VCaP (cell line): Measurements from ENCODE around the gene NABP1.

Experiments
- H3K27ac ChIP-seq: fragments of 450-650 bp; 2 replicates; pipeline ENCODE4 v1.5.1; 2017
- TF ChIP-seq, protein P1 (sequence below): fragments of 450-650 bp; conservative IDR thresholded peaks from 2 replicates; pipeline ENCODE4 v1.5.1; 2017; ENCODE audit warnings: mild to moderate bottlenecking, moderate library complexity

The NABP1 gene

DNA sequence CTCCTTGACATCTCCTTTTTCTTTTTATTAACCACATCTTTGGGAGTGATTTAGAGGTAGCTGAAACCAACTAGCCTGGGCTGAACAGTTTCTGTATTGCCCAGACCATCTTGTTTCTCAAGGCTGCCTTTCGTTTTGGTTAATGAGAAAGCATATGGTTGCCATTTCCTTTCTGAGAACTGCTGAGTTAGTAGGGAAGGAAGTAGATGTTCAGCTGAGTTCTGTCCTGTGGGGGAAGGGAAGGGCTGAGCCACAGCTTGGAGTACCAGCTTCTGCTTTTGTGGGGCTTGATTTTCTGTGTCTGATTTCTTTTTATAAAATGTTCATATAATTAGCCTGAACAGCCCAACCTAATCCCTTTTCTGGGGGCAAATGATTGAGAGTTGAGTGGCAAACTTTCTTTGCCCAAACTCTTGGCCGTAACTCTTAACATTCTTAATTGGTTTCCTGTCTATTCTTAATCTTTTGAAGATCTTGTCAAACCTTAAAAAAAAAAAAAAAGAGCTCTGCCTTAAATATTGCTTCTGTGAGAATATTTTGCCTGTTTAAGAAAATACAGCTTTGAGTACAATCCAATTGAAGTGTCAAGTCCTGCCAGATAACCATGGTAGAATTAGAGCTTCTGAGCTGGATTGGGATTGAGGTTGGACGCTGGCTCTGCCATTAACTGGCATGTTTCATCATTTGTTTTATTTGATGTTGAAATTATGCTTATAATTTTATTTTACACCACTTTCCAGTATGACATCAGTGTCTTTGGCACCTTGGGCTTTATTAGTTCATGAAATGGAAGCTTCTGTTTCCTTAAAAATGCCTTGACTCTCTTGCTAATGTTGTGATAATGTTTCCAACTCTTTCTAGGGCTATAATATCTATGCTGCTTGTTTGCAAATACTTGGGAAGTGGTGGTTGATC is 1.9 kb upstream of the NABP1 start:
- no peak overlapping the region for H3K27ac ChIP-seq
- TF ChIP-seq, protein P1, sequence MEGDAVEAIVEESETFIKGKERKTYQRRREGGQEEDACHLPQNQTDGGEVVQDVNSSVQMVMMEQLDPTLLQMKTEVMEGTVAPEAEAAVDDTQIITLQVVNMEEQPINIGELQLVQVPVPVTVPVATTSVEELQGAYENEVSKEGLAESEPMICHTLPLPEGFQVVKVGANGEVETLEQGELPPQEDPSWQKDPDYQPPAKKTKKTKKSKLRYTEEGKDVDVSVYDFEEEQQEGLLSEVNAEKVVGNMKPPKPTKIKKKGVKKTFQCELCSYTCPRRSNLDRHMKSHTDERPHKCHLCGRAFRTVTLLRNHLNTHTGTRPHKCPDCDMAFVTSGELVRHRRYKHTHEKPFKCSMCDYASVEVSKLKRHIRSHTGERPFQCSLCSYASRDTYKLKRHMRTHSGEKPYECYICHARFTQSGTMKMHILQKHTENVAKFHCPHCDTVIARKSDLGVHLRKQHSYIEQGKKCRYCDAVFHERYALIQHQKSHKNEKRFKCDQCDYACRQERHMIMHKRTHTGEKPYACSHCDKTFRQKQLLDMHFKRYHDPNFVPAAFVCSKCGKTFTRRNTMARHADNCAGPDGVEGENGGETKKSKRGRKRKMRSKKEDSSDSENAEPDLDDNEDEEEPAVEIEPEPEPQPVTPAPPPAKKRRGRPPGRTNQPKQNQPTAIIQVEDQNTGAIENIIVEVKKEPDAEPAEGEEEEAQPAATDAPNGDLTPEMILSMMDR, result no peak

DNA sequence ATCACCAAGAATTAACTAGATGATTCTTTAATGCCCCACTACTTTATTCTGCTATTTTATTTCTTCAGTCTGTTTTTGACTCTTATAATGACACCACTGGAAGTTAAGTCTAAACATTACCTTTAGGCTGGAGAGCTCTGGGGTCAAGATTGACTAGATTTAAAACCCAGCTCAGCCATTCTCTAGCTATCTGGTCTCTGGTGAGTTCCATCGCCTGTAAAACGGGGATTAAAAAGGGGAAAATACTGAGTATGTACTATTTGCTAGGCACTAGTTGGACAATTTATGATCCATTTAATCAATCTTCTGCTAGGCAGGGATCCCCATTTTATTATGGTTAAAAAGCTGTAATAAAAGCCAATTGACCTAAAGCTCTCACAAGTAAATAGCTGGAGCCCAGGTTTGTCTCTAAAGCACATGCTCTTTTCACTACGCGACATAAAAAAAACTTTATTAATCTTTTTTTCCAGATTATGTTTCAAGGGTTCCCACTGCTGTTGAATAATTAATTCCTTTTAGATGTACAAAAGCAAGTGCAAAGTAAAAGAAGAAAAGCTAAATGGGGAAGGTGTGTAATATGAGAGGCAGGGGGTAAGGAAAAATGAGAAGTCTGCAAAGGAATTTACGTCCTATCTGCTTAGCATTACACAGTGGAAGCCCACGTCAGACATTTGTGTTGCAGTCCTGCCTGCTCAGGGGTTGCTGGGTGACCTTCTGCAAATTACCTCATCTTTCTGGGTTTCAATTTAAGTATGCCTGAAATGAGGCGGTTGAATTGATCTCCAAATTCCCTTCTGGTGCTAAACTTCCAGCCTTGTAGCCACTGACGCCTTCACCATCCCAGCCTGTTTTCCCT is 918 bp upstream of the NABP1 start:
- H3K27ac ChIP-seq, result peak overlapping the region; percentile 72; the same call in 1 of the 2 replicates
- TF ChIP-seq, protein P1, result no peak

- TF ChIP-seq, protein P1, result no peak
- H3K27ac ChIP-seq, result peak overlapping the region; percentile 72
Measured at GRCh38 chr2:191678437-191679100, 633 bp downstream of the NABP1 start.

DNA sequence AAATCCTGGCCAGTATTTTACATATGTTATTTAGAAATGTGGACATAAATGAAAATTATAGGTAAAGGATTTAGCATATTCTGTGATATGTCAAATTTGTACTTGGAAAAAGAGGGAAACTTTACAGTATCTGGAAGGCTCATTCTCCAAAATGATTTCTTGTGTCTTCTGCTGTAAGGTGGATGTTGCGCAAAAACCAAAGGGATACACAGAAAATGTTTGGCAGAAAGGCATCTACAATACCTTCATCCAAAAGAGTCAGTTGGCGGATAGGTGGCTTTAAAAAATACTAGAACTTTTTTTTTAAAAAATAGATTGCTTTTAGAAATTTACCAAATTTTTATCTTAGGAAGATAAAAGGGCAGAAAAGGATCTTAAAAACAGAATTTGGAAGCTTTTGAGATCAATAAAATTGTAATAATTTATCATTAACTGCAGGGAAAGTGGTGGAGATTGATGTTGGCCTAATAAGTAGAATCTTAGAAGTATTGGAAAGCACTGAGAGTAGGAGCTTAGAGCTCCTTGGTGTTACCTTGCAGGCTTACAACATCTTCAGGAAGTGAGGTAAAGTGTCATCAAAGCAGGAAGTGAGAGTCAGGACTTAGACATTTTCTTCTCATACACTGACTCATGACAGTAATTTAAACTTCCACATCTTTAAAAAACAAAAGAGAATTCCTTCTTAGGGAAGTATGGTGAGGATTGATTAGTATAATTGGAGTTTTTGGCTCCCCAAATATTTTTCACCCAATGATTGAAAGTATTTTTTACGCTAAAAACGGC is 2.1 kb downstream of the NABP1 start:
- TF ChIP-seq, protein P1, result no peak
- H3K27ac ChIP-seq, result no peak overlapping the region

DNA sequence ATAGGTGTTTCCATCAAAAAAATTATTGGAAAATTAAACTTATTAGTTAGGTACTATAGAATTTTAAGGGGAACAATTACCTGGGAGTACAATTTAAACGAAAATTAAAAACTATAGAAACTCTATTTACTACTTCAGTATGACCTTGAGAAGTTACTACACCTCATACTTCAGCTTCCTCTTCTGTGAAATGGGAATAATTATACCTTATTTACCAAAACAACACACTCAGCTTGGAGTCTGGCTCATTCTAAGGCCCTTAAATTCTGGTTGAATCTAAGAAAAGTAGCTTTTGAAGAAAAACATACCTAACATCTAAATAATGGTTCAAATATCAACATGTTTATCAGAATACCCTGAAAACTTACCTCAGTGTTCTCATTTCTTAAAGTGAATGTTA is 2.7 kb downstream of the NABP1 start:
- H3K27ac ChIP-seq, result no peak overlapping the region
- TF ChIP-seq, protein P1, result no peak

DNA sequence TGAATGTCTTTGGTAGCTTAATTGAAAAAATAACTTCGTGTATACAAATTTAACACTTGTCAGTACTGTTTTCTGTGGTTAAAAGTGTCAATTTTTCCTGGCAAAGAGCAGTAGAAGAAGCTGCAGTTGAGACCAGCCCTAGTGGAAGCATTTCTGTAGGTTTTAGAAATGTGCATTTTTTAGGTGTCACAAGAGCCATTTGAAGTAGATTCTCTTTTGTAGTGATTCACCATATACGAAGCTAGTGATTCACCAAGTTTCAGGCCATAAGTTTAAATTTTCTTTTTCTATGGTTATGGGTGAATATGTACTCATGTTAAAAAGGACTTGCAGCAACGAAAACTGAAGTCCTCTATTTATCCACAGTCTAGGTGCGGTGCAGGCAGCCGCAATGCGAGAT is 4.2 kb downstream of the NABP1 start:
- TF ChIP-seq, protein P1, result no peak
- no peak overlapping the region for H3K27ac ChIP-seq
